HepG2 (cell line): ENCODE measurements around the gene MRPL50. TPM values are rescaled to one million over a fixed set of nuclear protein-coding genes. Genes with fewer than 3 reads are reported as not detected.

Experiments
- ARID2 ChIP-seq: sonication (generic); formaldehyde crosslinking; IDR thresholded peaks from 2 replicates; pipeline ENCODE4 v1.8.1; 2022; ENCODE audit warnings: mild to moderate bottlenecking, missing genetic modification reagents, borderline replicate concordance
- ASH2L ChIP-seq: fragments of 300-600, 200-600 bp; sonication (generic); IDR thresholded peaks from 2 replicates; pipeline ENCODE4 v1.7.0; 2017; ENCODE audit warnings: low read depth, mild to moderate bottlenecking, moderate library complexity, mixed read lengths, low read length; ENCODE audit not compliant: insufficient read length
- DMAP1 ChIP-seq: IDR thresholded peaks from 2 replicates; pipeline ENCODE4 v1.6.1; 2016
- FLYWCH1 ChIP-seq: sonication (generic); formaldehyde crosslinking; IDR thresholded peaks from 2 replicates; pipeline ENCODE4 v1.8.1; 2023; ENCODE audit warnings: mild to moderate bottlenecking, missing genetic modification reagents
- FOXA1 ChIP-seq, 2 experiments: fragments of 450-650 bp in 1 of 2; sonication (generic) in 1 of 2; formaldehyde crosslinking in 1 of 2; IDR thresholded peaks; 2 replicates each; pipeline versions ENCODE4 v1.4.0 to v1.6.1; 2016 to 2020; ENCODE audit warnings: missing genetic modification reagents in 1 of 2
- ISX ChIP-seq: sonication (generic); formaldehyde crosslinking; conservative IDR thresholded peaks from 2 replicates; pipeline ENCODE4 v1.5.0; 2020; ENCODE audit warnings: missing genetic modification reagents
- POLR2G ChIP-seq: fragments of 200-400 bp; formaldehyde crosslinking; IDR thresholded peaks from 2 replicates; pipeline ENCODE4 v1.6.1; 2018; ENCODE audit warnings: mild to moderate bottlenecking, low read depth, low read length, moderate library complexity
- REL ChIP-seq: sonication (generic); formaldehyde crosslinking; conservative IDR thresholded peaks from 2 replicates; pipeline ENCODE4 v1.8.0; 2022; ENCODE audit warnings: mild to moderate bottlenecking, missing genetic modification reagents, moderate library complexity
- SMAD3 ChIP-seq: sonication (generic); formaldehyde crosslinking; IDR thresholded peaks from 2 replicates; pipeline ENCODE4 v1.4.0; 2020; ENCODE audit warnings: missing genetic modification reagents
- TBL1XR1 ChIP-seq: fragments of 150-350 bp; IDR thresholded peaks from 2 replicates; pipeline ENCODE4 v1.6.1; 2014; ENCODE audit warnings: borderline replicate concordance, low read length; ENCODE audit not compliant: partially characterized antibody
- TSC22D2 ChIP-seq: sonication (generic); formaldehyde crosslinking; IDR thresholded peaks from 2 replicates; pipeline ENCODE4 v1.5.1; 2020; ENCODE audit warnings: missing genetic modification reagents, mild to moderate bottlenecking, borderline replicate concordance
- ZBTB34 ChIP-seq: sonication (generic); formaldehyde crosslinking; IDR thresholded peaks from 2 replicates; pipeline ENCODE4 v1.8.0; 2022; ENCODE audit warnings: mild to moderate bottlenecking, missing genetic modification reagents
- ZFP37 ChIP-seq: sonication (generic); formaldehyde crosslinking; IDR thresholded peaks from 2 replicates; pipeline ENCODE4 v1.4.0; 2020; ENCODE audit warnings: missing genetic modification reagents, borderline replicate concordance
- ZNF354B ChIP-seq: sonication (generic); formaldehyde crosslinking; IDR thresholded peaks from 2 replicates; pipeline ENCODE4 v1.8.0; 2022; ENCODE audit warnings: mild to moderate bottlenecking, missing genetic modification reagents
- ZNF367 ChIP-seq: sonication (generic); formaldehyde crosslinking; IDR thresholded peaks from 2 replicates; pipeline ENCODE4 v1.4.0; 2020; ENCODE audit warnings: missing genetic modification reagents, borderline replicate concordance
- ZNF431 ChIP-seq: sonication (generic); formaldehyde crosslinking; IDR thresholded peaks from 2 replicates; pipeline ENCODE4 v1.9.0; 2022; ENCODE audit warnings: missing genetic modification reagents, low read depth, mild to moderate bottlenecking, borderline replicate concordance
- ZNF549 ChIP-seq: sonication (generic); formaldehyde crosslinking; IDR thresholded peaks from 2 replicates; pipeline ENCODE4 v1.5.0; 2020; ENCODE audit warnings: missing genetic modification reagents
- ZNF563 ChIP-seq: sonication (generic); formaldehyde crosslinking; IDR thresholded peaks from 2 replicates; pipeline ENCODE4 v1.8.0; 2022; ENCODE audit warnings: mild to moderate bottlenecking, moderate library complexity, missing genetic modification reagents
- ZNF597 ChIP-seq: sonication (generic); formaldehyde crosslinking; IDR thresholded peaks from 2 replicates; pipeline ENCODE4 v1.5.0; 2020; ENCODE audit warnings: missing genetic modification reagents
- ZNF678 ChIP-seq: sonication (generic); formaldehyde crosslinking; IDR thresholded peaks from 2 replicates; pipeline ENCODE4 v1.4.0; 2020; ENCODE audit warnings: mild to moderate bottlenecking, missing genetic modification reagents
- ZNF691 ChIP-seq: sonication (generic); formaldehyde crosslinking; IDR thresholded peaks from 2 replicates; pipeline ENCODE4 v1.4.0; 2020; ENCODE audit warnings: missing genetic modification reagents, low read depth, mild to moderate bottlenecking, borderline replicate concordance
- ZNF747 ChIP-seq: sonication (generic); formaldehyde crosslinking; IDR thresholded peaks from 2 replicates; pipeline ENCODE4 v1.8.1; 2023; ENCODE audit warnings: missing genetic modification reagents, mild to moderate bottlenecking, borderline replicate concordance
- ZNF800 ChIP-seq: sonication (generic); formaldehyde crosslinking; IDR thresholded peaks from 2 replicates; pipeline ENCODE4 v1.4.0; 2020; ENCODE audit warnings: missing genetic modification reagents
- polyA plus RNA-seq, 8 experiments: library from polyadenylated mRNA; depleted of rRNA in 3 of 8; stranded (reverse) in 7 of 8; unstranded in 1 of 8; fragments of >200 nt; fragmentation: Illumina TruSeq in 4 of 8; extraction: Trizol in 4 of 8; gene quantifications; 2 replicates each; pipeline versions ENCODE4 v1.2.1 to v1.2.3, GENCODE V29; 2011 to 2016; ENCODE audit warnings: low read depth in 4 of 8, missing spikeins in 1 of 8, mixed read lengths in 1 of 8; ENCODE audit not compliant: insufficient read depth in 1 of 8
- total RNA-seq, 5 experiments: library from RNA; depleted of rRNA; stranded (reverse); fragments of >200 nt; fragmentation: Illumina TruSeq; extraction: Trizol; gene quantifications; 2 replicates each; pipeline ENCODE4 v1.2.3, GENCODE V29; 2016; ENCODE audit warnings: low read depth in 1 of 5

The MRPL50 gene
- total and polyA plus RNA-seq, 2 of the 13 experiments (the other 11 are each of a cell fraction or from before 2014, with no cell fraction given): 37.1 to 70.0 TPM

- TF ChIP-seq TBL1XR1 (peak; percentile 73), ZNF597 (CRISPR knock-in tag) (no peak), FLYWCH1 (CRISPR knock-in tag) (no peak), ZNF747 (CRISPR knock-in tag) (peak; percentile 76; the same call in 1 of the 2 replicates), ZNF678 (CRISPR knock-in tag) (0 out of 2 replicates have a peak, but pooled peaks have one; percentile 26), ZBTB34 (peak; percentile 89), ZNF354B (CRISPR knock-in tag) (peak; percentile 82; the same call in 1 of the 2 replicates), ARID2 (peak; percentile 51; the same call in 1 of the 2 replicates), ZFP37 (no peak; the same call in 1 of the 2 replicates), ZNF431 (CRISPR knock-in tag) (0 out of 2 replicates have a peak, but pooled peaks have one; percentile 58), ZNF563 (CRISPR knock-in tag) (peak; percentile 54; the same call in 1 of the 2 replicates), REL (CRISPR knock-in tag) (no peak), ZNF549 (CRISPR knock-in tag) (no peak), ZNF367 (CRISPR knock-in tag) (no peak), SMAD3 (CRISPR knock-in tag) (peak; percentile 81; the same call in 1 of the 2 replicates), FOXA1 (IDR thresholded peaks at IDR 0.05) (no peak), FOXA1 (CRISPR knock-in tag; IDR thresholded peaks at IDR 0.05) (0 out of 2 replicates have a peak, but pooled peaks have one; percentile 3), ZNF691 (peak; percentile 23; the same call in 1 of the 2 replicates), DMAP1 (CRISPR knock-in tag) (peak; percentile 93), ISX (CRISPR knock-in tag) (no peak), ASH2L (peak; percentile 98), ZNF800 (CRISPR knock-in tag) (no peak), POLR2G (peak; percentile 99), TSC22D2 (CRISPR knock-in tag) (no peak)
Observed at GRCh38 chr9:101398068-101398929, at the start of gene MRPL50, which contains the start of gene ZNF189 (continued).
